ENCODE measurements around the gene TNFAIP1.

Gene TNFAIP1

DNA sequence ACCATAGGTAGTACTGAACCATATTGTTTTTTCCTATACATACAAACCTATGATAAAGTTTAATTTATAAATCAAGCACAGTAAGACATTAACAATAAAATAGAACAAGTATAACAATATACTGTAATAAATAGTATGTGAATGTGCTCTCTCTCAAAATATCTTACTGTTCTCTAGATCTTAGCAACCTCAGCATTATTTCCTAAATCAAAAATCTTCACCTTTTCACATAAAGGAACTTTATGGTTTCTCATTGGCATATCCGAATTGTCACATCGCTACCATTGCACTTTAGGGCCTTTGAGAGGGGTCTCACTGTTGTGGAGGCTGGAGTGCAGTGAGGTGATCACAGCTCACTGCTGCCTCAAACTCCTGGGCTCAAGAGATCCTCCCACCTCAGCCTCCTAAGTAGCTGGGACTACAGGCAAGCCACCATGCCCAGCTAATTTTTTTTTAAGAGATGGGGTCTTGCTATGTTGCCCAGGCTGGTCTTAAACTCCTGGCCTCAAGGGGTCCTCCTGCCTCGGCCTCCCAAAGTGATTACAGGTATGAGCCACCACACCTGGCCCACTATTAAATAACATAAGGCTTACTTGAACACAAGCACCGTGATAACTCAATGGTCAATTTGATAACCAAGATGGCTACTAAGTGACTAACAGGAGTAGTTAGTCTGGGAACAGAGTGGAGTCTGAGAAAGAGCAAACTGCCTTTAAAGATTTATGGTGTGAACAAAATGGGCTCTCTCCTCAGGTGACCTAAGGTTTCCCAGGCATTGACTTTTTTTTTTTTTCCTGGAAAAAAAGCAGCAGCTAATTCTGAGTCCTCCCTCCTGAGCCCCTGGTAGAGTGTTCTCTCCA, 19.5 kb upstream of the TNFAIP1 start:
- Histone ChIP-seq H3K4me1 (ENCODE audit: control insufficient read depth, insufficient read depth, low read length) (no peaks in the 10 kb centered on the region; the same call in 1 of the 2 replicates), H3K36me3 (ENCODE audit: control insufficient read depth, insufficient read depth, low read length) (no peaks in the 10 kb centered on the region), H3K27ac (ENCODE audit: low read length) (no peak overlapping the region), H3K4me3 (ENCODE audit: low read length) (no peak overlapping the region), H3K27me3 (ENCODE audit: control insufficient read depth, insufficient read depth, low read length) (no peaks in the 10 kb centered on the region), H3K9me3 (ENCODE audit: control insufficient read depth, insufficient read depth, low read length) (no peaks in the 10 kb centered on the region)
- no peak for DNase-seq (ENCODE audit: low read depth, low spot score)
- no CpG with 5 or more reads among the region's 4 CpGs for WGBS (ENCODE audit: insufficient coverage, insufficient read length)

DNA sequence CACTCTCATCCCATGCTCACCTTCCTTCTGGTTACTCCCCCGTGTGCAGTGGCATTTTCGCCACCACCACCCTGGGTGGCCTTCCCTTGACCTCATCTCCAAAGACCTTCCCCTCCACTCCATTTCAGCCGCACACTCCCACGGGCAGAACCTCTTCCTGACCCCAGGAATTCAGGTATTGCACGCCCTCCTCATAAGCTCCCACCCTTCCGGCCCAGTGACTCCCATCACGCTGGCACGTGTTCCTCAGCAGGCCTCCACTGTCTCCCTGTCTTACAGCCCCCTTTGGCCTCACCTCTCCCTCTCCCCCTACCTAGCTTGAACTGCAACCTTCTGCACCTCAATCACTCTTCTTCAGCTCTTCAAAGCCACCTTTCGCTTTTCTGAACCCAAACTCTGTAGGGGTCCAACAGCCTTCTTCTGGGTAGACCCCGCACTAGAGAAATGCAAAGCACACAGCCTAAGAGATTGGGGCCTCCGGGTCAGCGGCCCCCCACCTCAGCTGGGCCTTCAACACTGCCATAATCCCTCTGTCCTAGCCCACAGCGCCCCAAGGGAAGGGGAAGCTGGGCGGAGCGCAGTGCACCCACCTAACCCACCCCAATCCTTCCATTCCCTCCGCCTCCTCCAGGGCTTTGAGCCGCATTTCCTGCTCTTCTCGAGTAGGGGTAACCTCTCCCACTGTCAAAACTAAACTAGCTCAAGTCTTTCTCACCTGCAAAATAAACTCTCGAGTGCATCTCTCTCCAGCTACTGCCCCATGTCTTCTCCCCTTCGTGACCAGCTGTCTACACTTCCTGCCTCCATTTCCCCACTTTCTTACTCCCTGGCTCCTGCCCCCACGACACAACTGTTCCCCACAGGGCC, 18.2 kb upstream of the TNFAIP1 start:
- no peak for DNase-seq (ENCODE audit: low read depth, low spot score)
- H3K36me3 ChIP-seq (ENCODE audit: control insufficient read depth, insufficient read depth, low read length) = no peaks in the 10 kb centered on the region
- H3K27me3 ChIP-seq (ENCODE audit: control insufficient read depth, insufficient read depth, low read length) = no peaks in the 10 kb centered on the region
- no peaks in the 10 kb centered on the region; the same call in 1 of the 2 replicates for H3K4me1 ChIP-seq (ENCODE audit: control insufficient read depth, insufficient read depth, low read length)
- H3K9me3 ChIP-seq (ENCODE audit: control insufficient read depth, insufficient read depth, low read length) = no peaks in the 10 kb centered on the region
- H3K4me3 ChIP-seq (ENCODE audit: low read length) = no peak overlapping the region; the same call in 1 of the 2 replicates
- WGBS (ENCODE audit: insufficient coverage, insufficient read length) = no CpG with 5 or more reads among the region's 21 CpGs
- no peak overlapping the region for H3K27ac ChIP-seq (ENCODE audit: low read length)

DNA sequence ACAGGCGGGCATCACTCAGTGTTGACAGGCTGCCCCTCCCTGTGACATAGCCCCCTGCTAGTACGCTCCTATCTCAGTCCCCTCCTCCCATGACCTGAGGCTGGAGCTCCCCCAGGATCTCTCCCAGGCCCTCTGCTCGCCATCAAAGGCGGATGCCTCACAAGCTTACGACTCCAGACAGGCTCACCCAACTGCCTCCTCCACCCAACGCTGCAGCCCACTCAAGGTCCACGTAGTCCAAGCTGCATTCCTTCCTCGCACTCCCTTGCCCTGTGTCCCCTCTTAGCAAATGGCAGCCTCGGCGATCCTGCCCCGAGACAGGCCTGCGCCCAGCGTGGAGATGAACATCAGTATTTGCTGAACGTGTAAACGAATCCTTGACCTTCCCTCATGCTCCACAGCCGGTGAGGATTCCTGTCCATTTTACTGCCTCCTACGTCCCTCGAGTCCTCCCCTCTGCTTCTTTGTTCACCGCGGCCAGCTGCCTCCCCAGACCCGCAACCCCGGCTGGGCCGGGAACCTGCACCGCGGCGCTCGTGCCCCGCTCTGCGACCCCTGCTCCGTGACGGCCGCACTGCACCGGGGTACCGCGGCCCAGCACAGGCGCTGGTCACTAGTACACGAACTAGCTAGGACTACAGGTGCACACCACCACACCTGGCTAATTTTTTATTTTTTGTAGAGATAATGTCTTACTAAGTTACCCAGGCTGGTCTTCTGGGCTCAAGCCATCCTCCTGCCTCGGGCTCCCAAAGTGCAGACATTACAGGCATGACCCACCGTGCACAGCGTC, 17.4 kb upstream of the TNFAIP1 start:
- Histone ChIP-seq H3K4me1 (ENCODE audit: control insufficient read depth, insufficient read depth, low read length) (no peaks in the 10 kb centered on the region; the same call in 1 of the 2 replicates), H3K4me3 (ENCODE audit: low read length) (peak overlapping the region; percentile 68; the same call in 1 of the 2 replicates), H3K27me3 (ENCODE audit: control insufficient read depth, insufficient read depth, low read length) (no peaks in the 10 kb centered on the region), H3K36me3 (ENCODE audit: control insufficient read depth, insufficient read depth, low read length) (no peaks in the 10 kb centered on the region), H3K9me3 (ENCODE audit: control insufficient read depth, insufficient read depth, low read length) (no peaks in the 10 kb centered on the region), H3K27ac (ENCODE audit: low read length) (no peak overlapping the region)
- DNase-seq (ENCODE audit: low read depth, low spot score) = no peak
- no CpG with 5 or more reads among the region's 40 CpGs for WGBS (ENCODE audit: insufficient coverage, insufficient read length)

DNA sequence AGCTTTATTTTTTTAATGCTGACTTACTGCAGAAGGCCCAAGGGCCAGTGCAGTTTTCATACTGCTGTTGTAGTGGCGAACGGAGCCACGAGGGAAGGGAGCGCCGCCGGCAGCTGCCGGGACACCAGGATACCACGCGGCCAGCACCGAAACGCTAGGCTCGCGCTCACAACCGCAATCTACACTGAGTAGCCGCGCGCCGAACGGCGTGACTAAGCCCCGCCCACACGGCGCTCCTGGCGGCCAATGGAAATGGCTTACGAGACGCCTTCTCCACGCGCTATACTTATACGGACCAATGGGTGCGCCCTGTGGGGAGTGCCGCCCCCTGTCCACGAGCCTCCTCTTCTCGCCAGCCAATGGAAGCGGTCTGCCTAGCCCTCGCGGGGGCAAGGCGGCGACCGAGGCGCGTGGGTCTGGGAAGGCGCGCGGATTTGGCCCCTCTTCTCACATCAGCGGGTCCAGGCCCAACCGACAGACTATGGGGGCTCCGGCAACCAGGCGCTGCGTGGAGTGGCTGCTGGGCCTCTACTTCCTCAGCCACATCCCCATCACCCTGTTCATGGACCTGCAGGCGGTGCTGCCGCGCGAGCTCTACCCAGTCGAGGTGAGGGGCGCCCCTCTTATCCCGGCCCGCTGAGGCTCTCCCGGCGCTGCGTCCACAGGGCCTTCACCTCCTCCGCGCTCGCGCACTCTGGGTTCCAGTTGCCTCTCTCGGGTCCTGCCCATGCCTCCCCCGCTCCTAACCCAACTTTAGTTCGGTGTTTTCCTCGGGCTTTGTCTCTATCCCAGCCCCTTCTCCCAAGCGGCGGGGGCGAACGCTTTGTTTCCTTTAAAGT, 16.6 kb upstream of the TNFAIP1 start, which contains the start of gene TMEM97:
TSS of gene TMEM97 (plus strand) at position 442 of the 839 bp plus-strand sequence. CDS start at position 482, 40 bp downstream.
- Histone ChIP-seq H3K27me3 (ENCODE audit: control insufficient read depth, insufficient read depth, low read length) (no peaks in the 10 kb centered on the region), H3K27ac (ENCODE audit: low read length) (no peak within 1 kb of the TSS), H3K9me3 (ENCODE audit: control insufficient read depth, insufficient read depth, low read length) (no peaks in the 10 kb centered on the region), H3K4me1 (ENCODE audit: control insufficient read depth, insufficient read depth, low read length) (no peaks in the 10 kb centered on the region; the same call in 1 of the 2 replicates), H3K4me3 (ENCODE audit: low read length) (peak within 1 kb of the TSS; percentile 68), H3K36me3 (ENCODE audit: control insufficient read depth, insufficient read depth, low read length) (no peaks in the 10 kb centered on the region)
- no CpG with 5 or more reads among the region's 72 CpGs for WGBS (ENCODE audit: insufficient coverage, insufficient read length)
- peak; percentile 89 for DNase-seq (ENCODE audit: low read depth, low spot score)

DNA sequence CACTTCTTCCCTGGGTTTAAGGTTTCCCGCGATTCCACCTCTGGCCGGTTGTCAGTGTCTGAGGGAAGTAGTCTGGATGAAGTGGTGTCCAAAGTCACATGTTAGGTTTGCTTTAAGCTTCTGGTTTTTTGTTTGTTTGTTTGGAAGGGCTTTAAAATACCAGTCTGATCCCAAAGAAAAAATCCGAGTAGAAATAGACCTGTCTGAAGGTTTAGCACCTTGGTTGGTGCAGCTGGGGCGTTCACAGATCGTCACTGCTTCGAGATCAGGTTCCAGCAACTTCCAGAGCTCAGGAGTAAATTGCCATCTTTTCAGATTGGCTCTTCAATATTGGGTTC, 16.0 kb upstream of the TNFAIP1 start:
- Histone ChIP-seq H3K27me3 (ENCODE audit: control insufficient read depth, insufficient read depth, low read length) (no peaks in the 10 kb centered on the region), H3K4me1 (ENCODE audit: control insufficient read depth, insufficient read depth, low read length) (no peaks in the 10 kb centered on the region; the same call in 1 of the 2 replicates), H3K4me3 (ENCODE audit: low read length) (peak overlapping the region; percentile 68), H3K36me3 (ENCODE audit: control insufficient read depth, insufficient read depth, low read length) (no peaks in the 10 kb centered on the region), H3K27ac (ENCODE audit: low read length) (no peak overlapping the region), H3K9me3 (ENCODE audit: control insufficient read depth, insufficient read depth, low read length) (no peaks in the 10 kb centered on the region)
- no peak for DNase-seq (ENCODE audit: low read depth, low spot score)
- WGBS (ENCODE audit: insufficient coverage, insufficient read length) = no CpG with 5 or more reads among the region's 7 CpGs

DNA sequence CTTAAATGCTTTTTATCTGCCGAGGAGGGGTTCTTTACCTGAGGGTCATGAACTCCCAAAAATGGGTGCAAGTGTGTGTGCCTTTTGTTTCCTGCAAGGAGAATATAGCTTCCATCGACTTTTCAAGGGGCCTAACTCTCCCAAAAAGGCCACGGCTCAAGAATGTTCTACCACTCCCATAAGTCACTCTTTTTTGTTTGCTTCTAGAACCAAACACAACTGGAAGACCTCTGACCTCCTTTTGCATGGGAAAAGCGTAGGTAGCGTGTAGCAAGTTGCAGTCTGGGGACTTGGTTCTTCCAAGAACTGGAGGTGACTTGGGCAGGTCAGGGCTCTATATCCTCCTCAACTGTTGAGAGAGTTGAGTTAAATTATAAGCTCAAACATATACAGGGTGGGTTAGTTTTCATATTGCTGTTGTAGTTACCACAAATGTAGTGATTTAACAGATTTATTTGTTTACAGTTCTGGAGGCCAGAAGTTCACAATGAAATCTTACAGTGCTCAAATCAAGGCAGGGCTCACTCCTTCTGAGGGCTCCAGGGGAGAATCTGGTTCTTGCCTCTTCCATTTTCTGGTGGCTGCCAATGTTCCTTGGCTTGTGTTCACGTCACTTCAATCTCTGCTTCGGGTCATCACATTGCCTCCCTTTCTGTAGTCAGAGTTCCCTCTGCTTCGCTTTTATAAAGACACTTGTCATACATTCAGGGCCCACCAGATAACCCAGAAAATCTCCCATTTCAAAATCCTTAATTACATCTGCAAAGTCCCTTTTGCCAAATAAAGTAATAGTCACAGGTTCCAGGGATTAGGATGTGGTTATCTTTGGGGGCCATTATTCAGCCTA, 15.1 kb upstream of the TNFAIP1 start:
- WGBS (ENCODE audit: insufficient coverage, insufficient read length) = no CpG with 5 or more reads among the region's 8 CpGs
- Histone ChIP-seq H3K36me3 (ENCODE audit: control insufficient read depth, insufficient read depth, low read length) (no peaks in the 10 kb centered on the region), H3K27me3 (ENCODE audit: control insufficient read depth, insufficient read depth, low read length) (no peaks in the 10 kb centered on the region), H3K4me3 (ENCODE audit: low read length) (peak overlapping the region; percentile 68; the same call in 1 of the 2 replicates), H3K9me3 (ENCODE audit: control insufficient read depth, insufficient read depth, low read length) (no peaks in the 10 kb centered on the region), H3K4me1 (ENCODE audit: control insufficient read depth, insufficient read depth, low read length) (no peaks in the 10 kb centered on the region; the same call in 1 of the 2 replicates), H3K27ac (ENCODE audit: low read length) (no peak overlapping the region)
- no peak for DNase-seq (ENCODE audit: low read depth, low spot score)

DNA sequence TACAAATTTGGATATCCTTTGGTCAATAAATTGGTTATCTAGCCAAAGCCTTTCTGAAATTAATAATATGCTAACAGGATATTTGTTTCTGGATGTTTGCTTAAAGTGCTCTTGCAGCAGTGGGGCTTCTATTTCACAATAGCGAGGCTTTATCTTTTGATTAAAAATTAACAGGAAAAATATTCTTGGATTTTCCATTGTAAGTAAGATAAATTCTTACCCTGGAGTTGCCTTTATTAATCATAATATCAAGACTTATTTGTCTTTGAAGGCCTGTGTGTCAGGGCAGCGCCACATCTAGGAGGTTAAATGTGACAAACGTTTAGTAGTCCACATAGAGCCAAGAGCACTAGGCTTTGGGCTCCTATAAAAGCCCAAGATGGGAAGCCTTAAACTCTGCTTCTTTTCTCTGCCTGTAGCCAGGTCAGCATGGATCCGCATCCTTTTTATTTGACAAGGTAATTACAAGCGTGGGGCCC, 11.3 kb upstream of the TNFAIP1 start:
- Histone ChIP-seq H3K27me3 (ENCODE audit: control insufficient read depth, insufficient read depth, low read length) (no peaks in the 10 kb centered on the region), H3K9me3 (ENCODE audit: control insufficient read depth, insufficient read depth, low read length) (no peaks in the 10 kb centered on the region), H3K36me3 (ENCODE audit: control insufficient read depth, insufficient read depth, low read length) (peaks cover 19% of the 10 kb centered on the region; the same call in 1 of the 2 replicates), H3K27ac (ENCODE audit: low read length) (no peak overlapping the region), H3K4me3 (ENCODE audit: low read length) (no peak overlapping the region), H3K4me1 (ENCODE audit: control insufficient read depth, insufficient read depth, low read length) (no peaks in the 10 kb centered on the region)
- no CpG with 5 or more reads among the region's 5 CpGs for WGBS (ENCODE audit: insufficient coverage, insufficient read length)
- no peak for DNase-seq (ENCODE audit: low read depth, low spot score)

DNA sequence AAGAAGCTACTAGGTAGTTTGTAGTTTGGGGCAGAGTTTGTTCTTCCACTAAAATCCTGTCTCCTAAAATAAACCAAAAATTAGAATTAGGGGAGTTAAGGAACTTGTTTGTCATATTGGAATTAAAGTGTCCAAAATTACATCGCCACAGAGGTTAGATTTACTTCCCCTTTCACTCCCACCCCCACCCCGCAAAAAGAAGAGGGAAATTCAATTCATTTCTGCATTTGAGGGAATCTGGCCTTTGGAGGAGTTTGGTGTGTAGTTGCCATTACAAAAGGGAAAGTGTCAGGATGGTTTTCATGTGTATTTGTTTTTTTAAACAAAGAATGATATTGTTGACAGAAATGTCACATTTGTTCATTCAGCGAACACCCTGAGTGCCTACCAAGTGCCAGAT, 10.8 kb upstream of the TNFAIP1 start:
- Histone ChIP-seq H3K36me3 (ENCODE audit: control insufficient read depth, insufficient read depth, low read length) (peaks cover 19% of the 10 kb centered on the region; the same call in 1 of the 2 replicates), H3K27ac (ENCODE audit: low read length) (no peak overlapping the region), H3K9me3 (ENCODE audit: control insufficient read depth, insufficient read depth, low read length) (no peaks in the 10 kb centered on the region), H3K27me3 (ENCODE audit: control insufficient read depth, insufficient read depth, low read length) (no peaks in the 10 kb centered on the region), H3K4me3 (ENCODE audit: low read length) (no peak overlapping the region), H3K4me1 (ENCODE audit: control insufficient read depth, insufficient read depth, low read length) (no peaks in the 10 kb centered on the region)
- no CpG with 5 or more reads among the region's 3 CpGs for WGBS (ENCODE audit: insufficient coverage, insufficient read length)
- no peak for DNase-seq (ENCODE audit: low read depth, low spot score)

DNA sequence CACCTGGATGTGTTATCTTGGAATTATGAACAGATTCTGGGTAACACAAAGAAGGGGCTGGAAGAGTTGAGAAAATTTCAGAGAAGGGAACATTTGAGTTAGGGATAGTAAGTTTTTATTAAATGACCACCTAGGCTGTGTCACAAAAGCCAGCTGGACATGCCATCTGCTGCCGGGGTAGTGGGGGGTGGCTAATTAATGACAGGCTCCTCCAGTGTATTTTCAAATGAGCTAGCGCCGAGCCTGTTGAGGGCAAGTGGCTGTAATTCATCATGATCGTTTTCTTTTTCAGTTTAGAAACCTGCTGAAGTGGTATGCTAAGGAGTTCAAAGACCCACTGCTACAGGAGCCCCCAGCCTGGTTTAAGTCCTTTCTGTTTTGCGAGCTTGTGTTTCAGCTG, 10.3 kb upstream of the TNFAIP1 start:
- H3K4me3 ChIP-seq (ENCODE audit: low read length) = no peak overlapping the region
- no CpG with 5 or more reads among the region's 5 CpGs for WGBS (ENCODE audit: insufficient coverage, insufficient read length)
- no peaks in the 10 kb centered on the region for H3K27me3 ChIP-seq (ENCODE audit: control insufficient read depth, insufficient read depth, low read length)
- no peak overlapping the region for H3K27ac ChIP-seq (ENCODE audit: low read length)
- peaks cover 19% of the 10 kb centered on the region; the same call in 1 of the 2 replicates for H3K36me3 ChIP-seq (ENCODE audit: control insufficient read depth, insufficient read depth, low read length)
- H3K9me3 ChIP-seq (ENCODE audit: control insufficient read depth, insufficient read depth, low read length) = no peaks in the 10 kb centered on the region
- no peak for DNase-seq (ENCODE audit: low read depth, low spot score)
- no peaks in the 10 kb centered on the region for H3K4me1 ChIP-seq (ENCODE audit: control insufficient read depth, insufficient read depth, low read length)

All from iPS DF 6.9 (cell line).